AG08396 (cell line): ENCODE results near the gene CFD.
"Not testable (repeated sequence)": the region's sequence is repeated elsewhere in the genome, so short reads cannot be mapped to it uniquely, and the experiment has no call there.

Experiments
- DNase-seq: peaks from one replicate; pipeline ENCODE4 v3.0.0; 2012; ENCODE audit warnings: low spot score, mixed read lengths

CFD gene

DNA sequence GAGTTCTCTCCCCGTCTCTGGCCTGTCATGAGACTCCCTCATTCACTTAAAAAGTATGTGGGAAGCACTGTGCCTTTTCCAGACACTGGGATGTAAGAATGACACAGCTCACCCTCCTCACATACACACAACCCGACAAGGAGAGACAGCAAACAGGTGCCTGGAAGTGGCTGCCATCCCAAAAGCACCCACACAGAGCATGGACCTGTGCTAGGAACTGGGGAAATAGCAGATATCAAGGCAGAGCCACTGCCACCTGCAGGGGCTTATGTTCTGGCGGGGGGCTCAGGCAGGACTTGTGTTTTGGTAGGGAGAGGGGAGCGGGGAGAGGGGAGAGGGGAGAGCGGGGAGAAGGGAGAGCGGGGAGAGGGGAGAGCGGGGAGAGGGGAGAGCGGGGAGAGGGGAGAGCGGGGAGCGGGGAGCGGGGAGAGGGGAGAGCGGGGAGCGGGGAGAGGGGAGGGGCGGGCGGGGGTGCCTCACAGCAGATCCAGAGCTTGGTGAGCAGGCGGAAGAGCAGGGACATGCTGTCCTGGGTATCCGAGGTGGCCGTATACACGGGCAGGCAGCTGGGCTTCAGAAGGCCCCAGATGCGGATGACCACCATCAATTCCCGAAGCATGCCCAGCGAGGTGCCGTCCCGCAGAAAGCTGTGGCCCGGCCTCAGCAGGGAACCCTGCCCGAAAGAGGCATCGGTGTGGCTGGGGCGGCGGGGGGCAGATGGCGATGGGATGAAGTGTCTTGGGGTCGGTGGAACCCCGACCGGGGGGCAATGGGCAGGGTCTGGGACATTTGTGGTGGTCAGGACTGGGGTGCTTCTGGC lies 12.2 kb downstream of the CFD start:
- DNase-seq = peak; percentile 67

DNA sequence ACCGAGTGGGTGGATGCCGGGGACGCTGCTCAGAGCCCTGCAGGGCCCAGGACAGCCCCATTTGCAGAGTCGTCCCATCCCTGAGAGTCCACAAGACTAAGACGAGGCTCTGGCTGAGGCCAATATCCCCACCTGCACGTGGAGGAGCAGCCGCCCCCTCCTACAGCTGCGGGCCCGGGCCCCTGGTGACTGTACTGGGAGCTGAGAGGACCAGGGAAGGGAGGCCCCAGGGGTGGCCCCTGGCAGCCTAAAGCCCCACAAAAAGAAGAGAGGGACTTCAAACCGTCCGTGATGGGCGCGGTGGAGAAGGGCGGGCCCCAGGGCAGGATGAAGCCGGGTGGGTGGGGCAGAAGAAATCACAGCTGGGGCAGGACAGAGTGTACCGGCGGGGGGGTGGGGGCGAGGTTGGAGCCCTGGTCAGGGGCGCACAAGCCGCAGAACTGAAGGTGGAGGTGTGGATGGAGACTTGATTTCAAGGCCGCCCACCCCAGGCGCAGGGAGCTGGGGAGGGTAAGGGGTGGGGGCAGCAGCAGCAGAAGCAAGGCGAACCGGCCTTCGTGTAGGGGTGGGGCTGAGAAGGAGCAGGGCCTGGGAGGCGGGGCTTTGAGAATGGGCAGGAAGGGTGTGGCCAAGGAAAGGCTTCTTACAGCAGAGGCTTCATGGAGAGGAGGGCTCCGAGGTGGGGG lies 12.9 kb downstream of the CFD start:
- peak; percentile 84 for DNase-seq

DNA sequence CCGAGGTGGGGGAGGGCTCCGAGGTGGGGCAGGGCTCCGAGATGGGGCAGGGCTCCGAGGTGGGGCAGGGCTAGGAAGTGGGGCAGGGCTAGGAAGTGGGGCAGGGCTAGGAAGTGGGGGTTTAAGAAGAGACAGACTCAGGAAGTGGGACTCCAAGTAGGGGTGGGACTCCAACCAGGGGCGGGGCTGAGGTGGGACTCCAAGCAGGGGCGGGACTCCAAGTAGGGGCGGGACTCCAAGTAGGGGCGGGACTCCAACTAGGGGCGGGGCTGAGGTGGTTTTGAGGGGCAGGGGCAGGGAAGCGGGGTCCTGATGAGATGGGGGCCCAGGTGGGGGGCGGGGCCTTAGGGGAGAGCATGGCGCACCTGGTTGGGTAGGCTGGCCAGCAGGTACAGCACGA lies 13.6 kb downstream of the CFD start:
- peak; percentile 58 for DNase-seq

DNA sequence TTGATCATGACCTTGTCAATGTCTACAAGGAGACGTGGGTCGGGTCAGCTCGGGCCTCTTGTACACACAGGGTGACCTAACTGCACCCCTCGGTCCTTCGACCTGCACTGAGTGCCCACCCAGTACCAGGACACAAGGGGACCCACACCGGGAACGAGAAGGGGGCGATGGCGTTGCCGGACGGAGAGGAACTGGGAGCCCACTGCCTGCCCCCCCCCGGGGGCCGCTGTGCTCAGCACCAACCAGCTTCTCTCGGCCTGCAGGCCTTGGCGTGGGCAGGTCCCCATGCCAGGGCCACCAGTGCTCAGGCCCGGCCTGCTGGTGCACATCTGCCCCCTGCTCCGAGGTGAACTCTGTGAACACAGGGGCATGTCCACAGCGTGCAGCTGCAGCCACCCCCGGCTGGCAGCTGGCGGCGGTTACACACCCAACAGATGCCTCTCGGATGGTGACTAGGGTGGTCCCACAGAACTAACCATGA lies 14.1 kb downstream of the CFD start:
- DNase-seq = no peak

DNA sequence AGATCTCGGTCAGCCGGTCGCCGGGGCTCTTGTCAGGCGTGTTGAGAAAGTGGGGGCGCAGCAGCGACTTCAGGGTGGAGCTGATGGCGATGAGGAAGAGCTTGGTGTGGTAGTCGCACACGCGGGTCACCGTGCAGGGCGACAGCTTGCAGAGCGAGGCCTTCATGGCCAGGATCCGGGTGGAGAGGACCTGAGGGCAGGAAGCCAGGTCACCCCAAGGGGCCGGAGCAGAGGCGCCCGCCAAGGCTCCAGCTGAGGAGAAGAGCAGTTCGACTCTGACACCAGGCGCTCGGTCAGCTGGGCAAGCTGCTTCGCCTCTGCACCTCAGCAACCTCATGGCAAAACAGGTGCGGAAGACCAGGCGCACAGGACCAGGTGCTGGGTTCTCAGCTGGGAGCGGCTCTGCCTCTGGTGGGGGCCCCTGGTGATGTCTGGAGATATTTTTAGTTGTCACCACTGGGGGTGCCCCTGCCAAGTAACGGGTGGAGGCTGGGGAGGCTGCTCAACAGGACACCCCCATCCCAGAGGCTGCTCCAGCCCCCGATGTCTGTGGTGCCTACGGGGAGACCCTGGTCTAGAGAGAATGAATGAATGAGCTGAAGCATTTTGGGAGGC lies 15.9 kb downstream of the CFD start:
- DNase-seq = no peak

DNA sequence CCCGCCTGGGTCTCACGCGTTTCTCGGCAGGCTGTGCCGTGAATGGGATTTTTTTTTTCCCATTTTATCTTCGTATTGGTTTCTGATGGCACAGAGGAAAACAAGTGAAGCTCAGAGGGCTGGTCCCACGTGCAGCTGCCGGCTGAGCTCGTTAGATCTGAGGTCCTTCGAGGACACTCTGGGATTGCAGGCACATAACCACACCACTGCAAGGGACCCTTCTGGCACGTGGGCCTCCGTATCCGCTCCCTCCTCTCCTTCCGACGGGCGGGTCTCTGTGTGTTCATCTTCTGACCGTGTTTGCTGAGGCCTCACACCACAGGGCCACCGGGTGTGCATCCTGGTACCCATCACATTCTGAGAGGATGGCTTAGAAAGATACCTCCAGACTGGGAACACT lies 16.6 kb downstream of the CFD start:
- no peak for DNase-seq

DNA sequence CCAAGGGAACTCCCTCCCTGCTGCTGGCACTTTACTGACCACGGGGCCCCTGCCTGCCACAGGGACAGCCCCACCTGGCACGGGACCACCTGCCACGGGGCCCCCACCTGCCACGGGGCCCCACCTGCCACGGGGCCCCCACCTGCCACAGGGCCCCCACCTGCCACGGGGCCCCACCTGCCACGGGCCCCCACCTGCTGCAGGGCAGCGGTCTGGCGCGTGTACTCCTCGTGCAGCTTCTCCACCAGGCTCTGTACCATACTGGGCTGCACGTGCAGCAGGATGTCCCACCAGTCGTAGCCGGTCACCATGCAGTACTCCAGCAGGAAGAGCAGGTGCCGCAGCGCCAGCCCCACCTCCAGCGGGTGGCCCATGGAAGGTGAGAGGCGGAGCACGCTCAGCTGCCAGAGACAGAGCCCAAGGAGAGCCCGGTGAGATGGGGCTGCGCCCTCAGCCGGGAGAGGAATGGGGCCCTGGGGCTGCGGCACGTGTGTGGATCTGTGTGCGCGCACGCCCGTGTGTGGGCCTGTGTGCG lies 17.4 kb downstream of the CFD start:
- no peak for DNase-seq

DNA sequence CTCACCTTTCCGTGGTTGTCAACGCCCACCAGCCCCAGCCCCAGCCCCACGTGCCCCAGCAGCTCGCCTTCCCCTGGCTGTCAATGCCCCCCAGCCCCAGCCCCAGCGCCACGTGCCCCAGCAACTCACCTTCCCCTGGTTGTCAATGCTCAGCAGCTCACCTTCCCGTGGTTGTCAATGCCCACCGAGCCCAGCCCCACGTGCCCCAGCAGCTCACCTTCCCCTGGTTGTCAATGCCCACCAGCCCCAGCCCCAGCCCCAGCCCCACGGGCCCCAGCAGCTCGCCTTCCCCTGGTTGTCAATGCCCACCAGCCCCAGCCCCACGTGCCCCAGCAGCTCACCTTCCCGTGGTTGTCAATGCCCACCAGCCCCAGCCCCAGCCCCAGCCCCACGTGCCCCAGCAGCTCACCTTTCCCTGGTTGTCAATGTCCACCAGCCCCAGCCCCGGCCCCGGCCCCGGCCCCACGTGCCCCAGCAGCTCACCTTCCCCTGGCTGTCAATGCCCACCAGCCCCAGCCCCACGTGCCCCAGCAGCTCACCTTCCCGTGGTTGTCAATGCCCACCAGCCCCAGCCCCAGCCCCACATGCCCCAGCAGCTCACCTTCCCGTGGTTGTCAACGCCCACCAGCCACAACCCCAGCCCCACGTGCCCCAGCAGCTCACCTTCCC lies 18.7 kb downstream of the CFD start:
- DNase-seq = not testable (repeated sequence)

DNA sequence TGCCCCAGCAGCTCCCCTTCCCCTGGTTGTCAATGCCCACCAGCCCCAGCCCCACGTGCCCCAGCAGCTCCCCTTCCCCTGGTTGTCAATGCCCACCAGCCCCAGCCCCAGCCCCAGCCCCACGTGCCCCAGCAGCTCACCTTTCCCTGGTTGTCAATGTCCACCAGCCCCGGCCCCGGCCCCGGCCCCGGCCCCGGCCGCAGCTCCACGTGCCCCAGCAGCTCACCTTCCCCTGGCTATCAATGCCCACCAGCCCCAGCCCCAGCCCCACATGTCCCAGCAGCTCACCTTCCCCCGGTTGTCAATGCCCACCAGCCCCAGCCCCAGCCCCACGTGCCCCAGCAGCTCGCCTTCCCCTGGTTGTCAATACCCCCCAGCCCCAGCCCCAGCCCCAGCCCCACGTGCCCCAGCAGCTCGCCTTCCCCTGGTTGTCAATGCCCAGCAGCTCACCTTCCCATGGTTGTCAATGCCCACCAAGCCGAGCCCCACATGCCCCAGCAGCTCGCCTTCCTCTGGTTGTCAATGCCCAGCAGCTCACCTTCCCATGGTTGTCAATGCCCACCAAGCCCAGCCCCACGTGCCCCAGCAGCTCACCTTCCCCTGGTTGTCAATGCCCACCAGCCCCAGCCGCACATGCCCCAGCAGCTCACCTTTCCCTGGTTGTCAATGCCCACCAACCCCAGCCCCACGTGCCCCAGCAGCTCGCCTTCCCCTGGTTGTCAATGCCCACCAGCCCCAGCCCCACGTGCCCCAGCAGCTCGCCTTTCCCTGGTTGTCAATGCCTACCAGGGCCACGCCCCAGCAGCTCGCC lies 19.5 kb downstream of the CFD start:
- not testable (repeated sequence) for DNase-seq

DNA sequence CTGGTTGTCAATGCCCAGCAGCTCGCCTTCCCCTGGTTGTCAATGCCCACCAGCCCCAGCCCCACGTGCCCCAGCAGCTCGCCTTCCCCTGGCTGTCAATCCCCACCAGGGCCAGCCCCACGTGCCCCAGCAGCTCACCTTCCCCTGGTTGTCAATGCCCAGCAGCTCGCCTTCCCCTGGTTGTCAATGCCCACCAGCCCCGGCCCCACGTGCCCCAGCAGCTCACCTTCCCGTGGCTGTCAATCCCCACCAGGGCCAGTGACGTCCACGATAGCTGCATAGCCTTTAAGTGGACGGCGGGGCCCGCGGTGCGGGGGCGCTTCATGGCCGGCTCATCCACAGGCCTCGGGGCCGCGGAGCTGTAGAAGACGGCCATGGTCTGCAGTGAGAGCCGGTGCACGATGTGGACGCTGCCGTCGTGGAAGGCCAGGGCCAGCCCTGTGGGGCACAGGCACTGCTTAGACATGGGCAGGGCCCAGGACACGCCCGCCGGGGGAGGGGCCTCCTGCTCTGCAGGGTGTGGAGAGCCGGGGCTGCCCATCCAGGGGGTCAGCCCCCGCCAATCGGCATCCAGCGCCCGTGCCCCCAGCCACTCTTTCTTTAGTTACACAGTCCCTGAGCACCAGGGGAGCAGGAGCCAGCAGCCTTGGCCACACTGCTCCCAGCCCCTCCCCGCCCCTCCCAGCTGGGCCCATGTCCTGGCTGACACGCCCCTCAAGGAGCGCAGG lies 20.4 kb downstream of the CFD start:
- no peak for DNase-seq

DNA sequence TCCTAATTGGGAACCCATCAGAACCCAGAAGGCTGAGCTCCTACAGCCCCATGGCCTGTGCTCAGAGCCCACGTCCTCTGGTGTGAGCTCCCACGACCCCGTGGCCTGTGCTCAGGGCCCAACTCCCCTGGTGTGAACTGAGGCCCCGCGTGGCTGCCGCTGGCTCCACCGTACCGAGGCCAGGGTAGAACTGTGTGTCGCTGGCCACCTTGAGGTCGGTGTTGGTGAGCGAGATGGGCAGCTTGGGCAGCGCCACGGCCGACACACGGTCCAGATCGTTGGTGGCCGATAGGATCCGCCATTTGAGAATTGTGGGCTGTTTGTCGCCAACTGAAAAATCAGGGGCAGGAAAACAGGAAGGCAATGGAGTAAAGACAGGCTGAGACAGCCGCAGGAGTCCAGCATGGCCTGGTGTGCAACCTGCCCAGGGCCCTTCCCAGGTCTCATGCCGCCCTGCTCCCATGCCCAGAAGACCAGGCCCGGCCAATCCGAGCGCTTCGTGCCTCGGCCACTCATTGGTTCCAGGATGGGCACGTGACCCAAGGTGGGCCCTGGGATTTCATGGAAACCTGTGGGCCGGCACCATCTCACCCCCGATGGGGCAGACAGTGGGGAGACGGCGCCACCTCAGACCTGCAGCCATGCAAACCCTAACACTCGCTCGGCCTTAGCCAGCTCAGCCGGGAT lies 22.1 kb downstream of the CFD start:
- DNase-seq = no peak

DNA sequence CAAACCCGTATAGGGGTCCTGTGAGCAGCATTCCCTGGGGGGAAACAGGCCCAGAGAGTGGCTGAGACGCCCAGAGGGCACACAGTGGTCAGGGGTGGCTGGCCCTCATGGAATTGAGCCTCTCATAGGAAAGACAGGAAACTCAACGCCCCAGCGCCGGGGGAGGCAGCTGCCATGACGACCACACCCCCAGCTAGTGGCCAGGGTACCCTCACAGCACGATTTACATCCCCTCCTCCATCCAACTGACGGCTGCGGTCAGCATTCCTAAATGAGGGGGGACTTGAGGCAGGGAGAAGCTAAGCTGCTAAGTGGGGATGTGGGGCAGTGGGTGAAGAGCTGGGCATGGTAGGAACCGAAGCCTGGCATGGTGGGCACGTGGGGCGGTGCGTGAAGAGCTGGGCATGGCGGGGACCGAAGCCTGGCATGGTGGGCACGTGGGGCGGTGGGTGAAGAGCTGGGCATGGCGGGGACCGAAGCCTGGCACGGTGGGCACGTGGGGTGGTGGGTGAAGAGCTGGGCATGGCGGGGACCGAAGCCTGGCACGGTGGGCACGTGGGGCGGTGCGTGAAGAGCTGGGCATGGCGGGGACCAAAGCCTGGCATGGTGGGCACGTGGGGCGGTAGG lies 23.5 kb downstream of the CFD start:
- DNase-seq = no peak

DNA sequence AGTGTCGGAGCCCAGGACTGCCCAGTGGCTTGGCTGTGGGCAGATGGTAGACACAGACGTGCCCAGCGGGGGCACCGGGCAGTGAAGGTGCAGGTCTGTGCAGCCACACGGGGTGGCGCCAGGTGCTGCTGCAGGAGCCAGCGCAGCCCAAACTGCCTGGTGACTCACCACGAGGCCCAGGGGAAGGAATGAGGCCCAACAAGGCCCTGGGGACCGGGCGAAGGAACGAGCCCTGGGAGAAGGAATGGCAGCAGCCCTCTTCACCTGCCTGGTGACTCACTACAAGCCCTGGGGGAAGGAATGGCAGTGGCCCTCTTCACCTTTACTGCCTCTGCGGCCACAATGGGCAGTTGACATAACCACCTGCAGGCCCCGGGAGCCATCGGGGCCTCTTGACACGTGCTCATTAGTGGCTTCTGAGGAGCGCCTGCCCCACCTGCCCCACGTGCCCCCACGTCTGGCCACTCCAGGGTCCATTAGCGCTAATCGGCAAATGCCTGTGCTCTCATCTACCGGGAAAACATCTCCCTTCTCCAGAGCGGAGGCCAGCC lies 24.3 kb downstream of the CFD start:
- no peak for DNase-seq

DNA sequence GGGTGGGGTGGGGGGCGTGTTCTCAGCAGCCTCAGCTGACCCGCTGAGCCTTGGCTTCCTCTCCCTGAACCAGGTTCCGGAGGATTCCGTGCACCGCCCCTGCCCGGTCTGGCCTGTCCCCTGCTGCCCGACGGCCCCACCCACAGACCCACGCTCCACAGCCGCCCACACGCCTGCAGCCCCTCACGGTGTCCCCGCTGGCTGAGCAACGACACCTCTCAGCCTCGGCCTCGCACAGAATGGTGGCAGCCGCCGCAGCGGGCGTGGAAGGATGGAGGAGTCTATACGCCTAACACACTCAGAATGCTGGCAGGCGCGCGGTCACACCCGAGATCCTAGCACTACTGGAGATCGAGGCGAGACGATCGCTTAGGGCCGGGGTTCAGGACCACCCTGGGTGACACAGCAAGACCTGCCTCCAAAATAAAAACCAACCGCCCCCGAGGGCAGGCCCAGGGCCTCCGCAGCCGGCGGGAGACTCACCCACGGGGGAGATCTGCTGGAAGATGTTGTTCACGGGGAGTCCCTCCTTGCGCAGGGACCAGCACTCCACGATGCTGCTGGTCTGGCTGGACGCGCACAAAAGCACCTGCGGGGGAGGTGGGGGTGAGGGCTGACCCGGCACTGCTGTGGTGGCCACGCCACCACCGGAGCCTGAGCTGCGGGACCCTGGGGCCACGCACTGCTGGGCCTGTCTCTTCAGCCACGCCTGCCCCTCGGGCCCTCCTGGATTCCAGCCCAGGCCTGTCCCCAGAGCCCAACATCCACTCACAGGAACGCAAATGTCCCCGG lies 25.2 kb downstream of the CFD start:
- no peak for DNase-seq

DNA sequence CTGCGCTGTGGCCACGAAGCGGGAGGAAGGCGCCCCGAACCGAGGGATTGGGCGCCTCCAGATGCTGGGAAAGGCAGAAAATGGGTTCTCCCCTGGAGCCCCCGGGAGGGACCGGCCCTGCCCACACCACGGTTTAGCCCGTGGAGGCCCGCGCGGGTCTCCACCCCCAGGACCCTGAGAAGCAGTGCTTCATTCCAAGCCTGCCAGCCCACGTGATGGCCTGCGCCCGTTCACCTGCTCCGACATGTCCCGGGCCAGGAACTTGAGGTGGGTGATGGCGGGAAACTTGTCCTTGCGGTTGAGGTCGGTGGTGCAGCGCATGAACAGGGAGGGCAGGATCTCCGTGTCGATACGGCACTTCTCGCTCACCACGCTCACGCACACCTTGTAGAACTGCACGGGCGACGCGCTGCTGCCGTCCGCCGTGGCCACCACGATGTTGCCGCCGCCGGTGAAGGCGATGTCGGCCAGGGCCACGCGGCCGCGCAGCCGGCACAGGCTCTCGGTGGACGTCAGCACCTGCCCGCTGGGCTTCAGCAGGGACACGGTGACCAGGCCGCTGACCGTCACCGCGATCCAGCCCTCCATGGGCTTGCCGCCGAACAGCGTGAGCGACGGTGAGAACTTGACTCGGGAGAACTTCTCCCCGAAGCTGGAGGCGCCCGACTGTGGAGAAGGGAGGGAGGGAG lies 26.2 kb downstream of the CFD start:
- DNase-seq = no peak

DNA sequence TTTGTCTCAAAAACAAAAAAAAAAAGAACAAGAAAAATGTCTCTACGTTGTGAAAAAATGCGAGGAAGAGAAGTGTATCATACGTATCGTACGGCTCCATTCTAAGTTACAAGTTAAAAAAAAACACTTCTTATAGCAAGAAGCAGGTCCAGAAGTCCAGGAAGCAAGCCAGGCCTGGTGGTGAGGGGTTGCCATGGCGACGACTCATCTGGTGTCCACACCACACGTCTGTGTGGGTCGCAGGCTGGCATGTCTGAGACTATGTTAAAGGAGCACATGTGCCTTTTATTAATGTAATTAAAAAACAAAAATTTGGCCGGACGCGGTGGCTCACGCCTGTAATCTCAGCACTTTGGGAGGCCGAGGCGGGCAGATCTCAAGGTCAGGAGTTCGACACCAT lies 27.6 kb downstream of the CFD start:
- DNase-seq = peak; percentile 71

DNA sequence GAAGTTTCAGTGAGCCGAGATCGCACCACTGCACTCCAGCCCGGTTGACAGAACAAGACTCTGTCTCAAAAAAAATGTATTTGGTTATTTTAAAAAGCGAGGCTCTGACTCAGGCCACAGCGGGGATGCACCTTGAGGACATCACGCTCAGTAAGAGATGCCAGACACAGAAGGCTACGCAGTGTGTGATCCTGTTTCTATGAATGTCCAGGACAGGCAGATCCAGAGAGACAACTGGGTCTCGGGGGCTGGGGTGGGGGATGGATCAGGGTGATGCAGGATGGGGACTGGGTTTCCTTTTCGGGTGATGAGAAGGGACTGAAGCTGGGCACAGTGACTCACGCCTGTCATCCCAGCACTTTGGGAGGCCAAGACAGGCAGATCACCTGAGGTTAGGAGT lies 28.1 kb downstream of the CFD start:
- no peak for DNase-seq
